Measurements from ENCODE around the gene TMEM240. TPM values are rescaled to one million over a fixed set of nuclear protein-coding genes. Genes with fewer than 3 reads are reported as not detected.

Gene TMEM240
- total RNA-seq, 1 experiment from 2014 or later = 8.0 TPM

DNA sequence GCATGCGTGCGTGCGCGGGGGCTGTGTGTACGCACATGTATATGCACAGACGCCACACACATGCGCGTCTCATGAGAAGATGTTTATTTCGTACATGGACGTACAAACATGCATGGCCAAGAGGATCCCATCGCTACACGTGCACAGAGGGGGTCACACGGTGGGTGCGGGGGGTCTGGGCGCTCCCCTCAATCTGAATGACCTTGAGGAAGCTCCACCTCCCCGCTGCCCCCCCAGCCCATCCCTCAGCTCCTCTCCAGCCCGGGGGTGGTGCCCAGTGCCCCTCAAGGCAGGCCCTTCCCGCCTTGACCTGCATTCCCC is 1.5 kb downstream of the TMEM240 start (continued):
- TF ChIP-seq, protein P1, sequence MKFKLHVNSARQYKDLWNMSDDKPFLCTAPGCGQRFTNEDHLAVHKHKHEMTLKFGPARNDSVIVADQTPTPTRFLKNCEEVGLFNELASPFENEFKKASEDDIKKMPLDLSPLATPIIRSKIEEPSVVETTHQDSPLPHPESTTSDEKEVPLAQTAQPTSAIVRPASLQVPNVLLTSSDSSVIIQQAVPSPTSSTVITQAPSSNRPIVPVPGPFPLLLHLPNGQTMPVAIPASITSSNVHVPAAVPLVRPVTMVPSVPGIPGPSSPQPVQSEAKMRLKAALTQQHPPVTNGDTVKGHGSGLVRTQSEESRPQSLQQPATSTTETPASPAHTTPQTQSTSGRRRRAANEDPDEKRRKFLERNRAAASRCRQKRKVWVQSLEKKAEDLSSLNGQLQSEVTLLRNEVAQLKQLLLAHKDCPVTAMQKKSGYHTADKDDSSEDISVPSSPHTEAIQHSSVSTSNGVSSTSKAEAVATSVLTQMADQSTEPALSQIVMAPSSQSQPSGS (CRISPR knock-in tag; IDR thresholded peaks at IDR 0.05; ENCODE audit: borderline replicate concordance, low read depth) = no peak
- TF ChIP-seq NR3C1 (CRISPR knock-in tag; conservative IDR thresholded peaks at IDR 0.05; ENCODE audit: low read depth) (no peak), GTF2I (CRISPR knock-in tag; conservative IDR thresholded peaks at IDR 0.05) (no peak), NR2C2 (CRISPR knock-in tag; IDR thresholded peaks at IDR 0.05) (no peak), FOXK1 (CRISPR knock-in tag; IDR thresholded peaks at IDR 0.05) (no peak)
- TF ChIP-seq, protein P2, sequence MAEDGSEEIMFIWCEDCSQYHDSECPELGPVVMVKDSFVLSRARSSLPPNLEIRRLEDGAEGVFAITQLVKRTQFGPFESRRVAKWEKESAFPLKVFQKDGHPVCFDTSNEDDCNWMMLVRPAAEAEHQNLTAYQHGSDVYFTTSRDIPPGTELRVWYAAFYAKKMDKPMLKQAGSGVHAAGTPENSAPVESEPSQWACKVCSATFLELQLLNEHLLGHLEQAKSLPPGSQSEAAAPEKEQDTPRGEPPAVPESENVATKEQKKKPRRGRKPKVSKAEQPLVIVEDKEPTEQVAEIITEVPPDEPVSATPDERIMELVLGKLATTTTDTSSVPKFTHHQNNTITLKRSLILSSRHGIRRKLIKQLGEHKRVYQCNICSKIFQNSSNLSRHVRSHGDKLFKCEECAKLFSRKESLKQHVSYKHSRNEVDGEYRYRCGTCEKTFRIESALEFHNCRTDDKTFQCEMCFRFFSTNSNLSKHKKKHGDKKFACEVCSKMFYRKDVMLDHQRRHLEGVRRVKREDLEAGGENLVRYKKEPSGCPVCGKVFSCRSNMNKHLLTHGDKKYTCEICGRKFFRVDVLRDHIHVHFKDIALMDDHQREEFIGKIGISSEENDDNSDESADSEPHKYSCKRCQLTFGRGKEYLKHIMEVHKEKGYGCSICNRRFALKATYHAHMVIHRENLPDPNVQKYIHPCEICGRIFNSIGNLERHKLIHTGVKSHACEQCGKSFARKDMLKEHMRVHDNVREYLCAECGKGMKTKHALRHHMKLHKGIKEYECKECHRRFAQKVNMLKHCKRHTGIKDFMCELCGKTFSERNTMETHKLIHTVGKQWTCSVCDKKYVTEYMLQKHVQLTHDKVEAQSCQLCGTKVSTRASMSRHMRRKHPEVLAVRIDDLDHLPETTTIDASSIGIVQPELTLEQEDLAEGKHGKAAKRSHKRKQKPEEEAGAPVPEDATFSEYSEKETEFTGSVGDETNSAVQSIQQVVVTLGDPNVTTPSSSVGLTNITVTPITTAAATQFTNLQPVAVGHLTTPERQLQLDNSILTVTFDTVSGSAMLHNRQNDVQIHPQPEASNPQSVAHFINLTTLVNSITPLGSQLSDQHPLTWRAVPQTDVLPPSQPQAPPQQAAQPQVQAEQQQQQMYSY (CRISPR knock-in tag; IDR thresholded peaks at IDR 0.05) = no peak
- TF ChIP-seq, protein P3, sequence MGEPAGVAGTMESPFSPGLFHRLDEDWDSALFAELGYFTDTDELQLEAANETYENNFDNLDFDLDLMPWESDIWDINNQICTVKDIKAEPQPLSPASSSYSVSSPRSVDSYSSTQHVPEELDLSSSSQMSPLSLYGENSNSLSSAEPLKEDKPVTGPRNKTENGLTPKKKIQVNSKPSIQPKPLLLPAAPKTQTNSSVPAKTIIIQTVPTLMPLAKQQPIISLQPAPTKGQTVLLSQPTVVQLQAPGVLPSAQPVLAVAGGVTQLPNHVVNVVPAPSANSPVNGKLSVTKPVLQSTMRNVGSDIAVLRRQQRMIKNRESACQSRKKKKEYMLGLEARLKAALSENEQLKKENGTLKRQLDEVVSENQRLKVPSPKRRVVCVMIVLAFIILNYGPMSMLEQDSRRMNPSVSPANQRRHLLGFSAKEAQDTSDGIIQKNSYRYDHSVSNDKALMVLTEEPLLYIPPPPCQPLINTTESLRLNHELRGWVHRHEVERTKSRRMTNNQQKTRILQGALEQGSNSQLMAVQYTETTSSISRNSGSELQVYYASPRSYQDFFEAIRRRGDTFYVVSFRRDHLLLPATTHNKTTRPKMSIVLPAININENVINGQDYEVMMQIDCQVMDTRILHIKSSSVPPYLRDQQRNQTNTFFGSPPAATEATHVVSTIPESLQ (CRISPR knock-in tag; IDR thresholded peaks at IDR 0.05) = no peak

DNA sequence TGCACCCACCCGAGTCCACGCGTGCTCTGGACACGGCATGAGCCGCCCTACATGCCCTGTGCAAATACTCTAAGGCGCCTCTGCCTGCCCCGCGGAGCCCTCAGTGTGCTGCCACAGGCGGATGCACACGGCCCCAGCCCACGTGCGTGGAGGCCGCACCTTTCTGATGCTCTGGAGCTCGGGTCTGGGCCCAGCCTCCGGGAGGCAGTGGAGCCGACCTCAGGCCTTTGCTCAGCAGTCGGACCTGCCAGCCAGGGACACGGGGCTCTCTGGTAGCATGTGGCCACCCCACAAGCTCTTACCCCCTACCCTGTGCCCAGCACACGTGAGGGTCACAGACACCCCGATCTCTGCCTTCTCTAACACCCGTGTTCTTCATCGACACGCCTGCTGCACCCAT is 2.1 kb downstream of the TMEM240 start:
- H3K9me3 Mint-ChIP-seq = no peaks in the 10 kb centered on the region
- ChIA-PET POLR2A (no interaction called here), CTCF (no interaction called here)
- no peaks in the 10 kb centered on the region for H3K27me3 Mint-ChIP-seq (ENCODE audit: low read depth)
- H3K36me3 Mint-ChIP-seq = peaks cover 10% of the 10 kb centered on the region; the same call in 1 of the 2 replicates
- DNase-seq (ENCODE audit: low spot score) (no peak), ATAC-seq (no peak)
- H3K4me1 Mint-ChIP-seq = peaks cover 3% of the 10 kb centered on the region; the same call in 1 of the 2 replicates
- peak overlapping the region; percentile 71 for H3K4me3 Mint-ChIP-seq
- H3K27ac Mint-ChIP-seq = no peak overlapping the region; the same call in 1 of the 2 replicates
- TF ChIP-seq OVOL2 (CRISPR knock-in tag; IDR thresholded peaks at IDR 0.05; ENCODE audit: borderline replicate concordance) (no peak), EMX1 (CRISPR knock-in tag; IDR thresholded peaks at IDR 0.05) (no peak), GABPB1 (CRISPR knock-in tag; IDR thresholded peaks at IDR 0.05) (no peak), RORB (CRISPR knock-in tag; IDR thresholded peaks at IDR 0.05) (no peak), ATF1 (CRISPR knock-in tag; IDR thresholded peaks at IDR 0.05) (no peak)
- TF ChIP-seq, protein P3 (CRISPR knock-in tag; IDR thresholded peaks at IDR 0.05) = no peak
- TF ChIP-seq, protein P4, sequence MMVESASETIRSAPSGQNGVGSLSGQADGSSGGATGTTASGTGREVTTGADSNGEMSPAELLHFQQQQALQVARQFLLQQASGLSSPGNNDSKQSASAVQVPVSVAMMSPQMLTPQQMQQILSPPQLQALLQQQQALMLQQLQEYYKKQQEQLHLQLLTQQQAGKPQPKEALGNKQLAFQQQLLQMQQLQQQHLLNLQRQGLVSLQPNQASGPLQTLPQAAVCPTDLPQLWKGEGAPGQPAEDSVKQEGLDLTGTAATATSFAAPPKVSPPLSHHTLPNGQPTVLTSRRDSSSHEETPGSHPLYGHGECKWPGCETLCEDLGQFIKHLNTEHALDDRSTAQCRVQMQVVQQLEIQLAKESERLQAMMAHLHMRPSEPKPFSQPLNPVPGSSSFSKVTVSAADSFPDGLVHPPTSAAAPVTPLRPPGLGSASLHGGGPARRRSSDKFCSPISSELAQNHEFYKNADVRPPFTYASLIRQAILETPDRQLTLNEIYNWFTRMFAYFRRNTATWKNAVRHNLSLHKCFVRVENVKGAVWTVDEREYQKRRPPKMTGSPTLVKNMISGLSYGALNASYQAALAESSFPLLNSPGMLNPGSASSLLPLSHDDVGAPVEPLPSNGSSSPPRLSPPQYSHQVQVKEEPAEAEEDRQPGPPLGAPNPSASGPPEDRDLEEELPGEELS (CRISPR knock-in tag; IDR thresholded peaks at IDR 0.05) = no peak
- TF ChIP-seq, protein P5, sequence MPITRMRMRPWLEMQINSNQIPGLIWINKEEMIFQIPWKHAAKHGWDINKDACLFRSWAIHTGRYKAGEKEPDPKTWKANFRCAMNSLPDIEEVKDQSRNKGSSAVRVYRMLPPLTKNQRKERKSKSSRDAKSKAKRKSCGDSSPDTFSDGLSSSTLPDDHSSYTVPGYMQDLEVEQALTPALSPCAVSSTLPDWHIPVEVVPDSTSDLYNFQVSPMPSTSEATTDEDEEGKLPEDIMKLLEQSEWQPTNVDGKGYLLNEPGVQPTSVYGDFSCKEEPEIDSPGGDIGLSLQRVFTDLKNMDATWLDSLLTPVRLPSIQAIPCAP (CRISPR knock-in tag; IDR thresholded peaks at IDR 0.05) = no peak
- TF ChIP-seq, protein P6, sequence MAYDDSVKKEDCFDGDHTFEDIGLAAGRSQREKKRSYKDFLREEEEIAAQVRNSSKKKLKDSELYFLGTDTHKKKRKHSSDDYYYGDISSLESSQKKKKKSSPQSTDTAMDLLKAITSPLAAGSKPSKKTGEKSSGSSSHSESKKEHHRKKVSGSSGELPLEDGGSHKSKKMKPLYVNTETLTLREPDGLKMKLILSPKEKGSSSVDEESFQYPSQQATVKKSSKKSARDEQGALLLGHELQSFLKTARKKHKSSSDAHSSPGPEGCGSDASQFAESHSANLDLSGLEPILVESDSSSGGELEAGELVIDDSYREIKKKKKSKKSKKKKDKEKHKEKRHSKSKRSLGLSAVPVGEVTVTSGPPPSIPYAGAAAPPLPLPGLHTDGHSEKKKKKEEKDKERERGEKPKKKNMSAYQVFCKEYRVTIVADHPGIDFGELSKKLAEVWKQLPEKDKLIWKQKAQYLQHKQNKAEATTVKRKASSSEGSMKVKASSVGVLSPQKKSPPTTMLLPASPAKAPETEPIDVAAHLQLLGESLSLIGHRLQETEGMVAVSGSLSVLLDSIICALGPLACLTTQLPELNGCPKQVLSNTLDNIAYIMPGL (CRISPR knock-in tag; IDR thresholded peaks at IDR 0.05) = no peak
- TF ChIP-seq, protein P7, sequence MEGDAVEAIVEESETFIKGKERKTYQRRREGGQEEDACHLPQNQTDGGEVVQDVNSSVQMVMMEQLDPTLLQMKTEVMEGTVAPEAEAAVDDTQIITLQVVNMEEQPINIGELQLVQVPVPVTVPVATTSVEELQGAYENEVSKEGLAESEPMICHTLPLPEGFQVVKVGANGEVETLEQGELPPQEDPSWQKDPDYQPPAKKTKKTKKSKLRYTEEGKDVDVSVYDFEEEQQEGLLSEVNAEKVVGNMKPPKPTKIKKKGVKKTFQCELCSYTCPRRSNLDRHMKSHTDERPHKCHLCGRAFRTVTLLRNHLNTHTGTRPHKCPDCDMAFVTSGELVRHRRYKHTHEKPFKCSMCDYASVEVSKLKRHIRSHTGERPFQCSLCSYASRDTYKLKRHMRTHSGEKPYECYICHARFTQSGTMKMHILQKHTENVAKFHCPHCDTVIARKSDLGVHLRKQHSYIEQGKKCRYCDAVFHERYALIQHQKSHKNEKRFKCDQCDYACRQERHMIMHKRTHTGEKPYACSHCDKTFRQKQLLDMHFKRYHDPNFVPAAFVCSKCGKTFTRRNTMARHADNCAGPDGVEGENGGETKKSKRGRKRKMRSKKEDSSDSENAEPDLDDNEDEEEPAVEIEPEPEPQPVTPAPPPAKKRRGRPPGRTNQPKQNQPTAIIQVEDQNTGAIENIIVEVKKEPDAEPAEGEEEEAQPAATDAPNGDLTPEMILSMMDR (IDR thresholded peaks at IDR 0.05) = no peak
- TF ChIP-seq, protein P8, sequence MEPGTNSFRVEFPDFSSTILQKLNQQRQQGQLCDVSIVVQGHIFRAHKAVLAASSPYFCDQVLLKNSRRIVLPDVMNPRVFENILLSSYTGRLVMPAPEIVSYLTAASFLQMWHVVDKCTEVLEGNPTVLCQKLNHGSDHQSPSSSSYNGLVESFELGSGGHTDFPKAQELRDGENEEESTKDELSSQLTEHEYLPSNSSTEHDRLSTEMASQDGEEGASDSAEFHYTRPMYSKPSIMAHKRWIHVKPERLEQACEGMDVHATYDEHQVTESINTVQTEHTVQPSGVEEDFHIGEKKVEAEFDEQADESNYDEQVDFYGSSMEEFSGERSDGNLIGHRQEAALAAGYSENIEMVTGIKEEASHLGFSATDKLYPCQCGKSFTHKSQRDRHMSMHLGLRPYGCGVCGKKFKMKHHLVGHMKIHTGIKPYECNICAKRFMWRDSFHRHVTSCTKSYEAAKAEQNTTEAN (CRISPR knock-in tag; IDR thresholded peaks at IDR 0.05) = no peak
